Tibial nerve (tissue), 4 donors: Measurements from ENCODE around the gene DTNBP1.
A peak's percentile ranks its signal among the peaks of the same experiment; 100 is the strongest.

Experiments used
- EP300 ChIP-seq, 2 donors: sonication (generic); formaldehyde crosslinking; IDR thresholded peaks; one replicate each; pipeline ENCODE4 v1.6.1; 2017; ENCODE audit warnings: antibody characterized with exemption in 2 of 2, mild to moderate bottlenecking in 1 of 2
- POLR2A ChIP-seq, 2 donors: fragments of 450-650 bp; IDR thresholded peaks; one replicate each; pipeline ENCODE4 v1.6.1; 2017; ENCODE audit warnings: antibody characterized with exemption in 2 of 2, mild to moderate bottlenecking in 2 of 2, moderate library complexity in 2 of 2
- TF ChIP-seq, protein P1 (sequence below), 5 experiments: fragments of 200-600 bp in 3 of 5; fragments of 450-650 bp in 2 of 5; sonication (generic) in 3 of 5; IDR thresholded peaks; one replicate each; pipeline ENCODE4 v1.5.1; 2016 to 2019; ENCODE audit warnings: antibody characterized with exemption in 5 of 5, mild to moderate bottlenecking in 3 of 5, moderate library complexity in 2 of 5

- TF ChIP-seq, protein P1, sequence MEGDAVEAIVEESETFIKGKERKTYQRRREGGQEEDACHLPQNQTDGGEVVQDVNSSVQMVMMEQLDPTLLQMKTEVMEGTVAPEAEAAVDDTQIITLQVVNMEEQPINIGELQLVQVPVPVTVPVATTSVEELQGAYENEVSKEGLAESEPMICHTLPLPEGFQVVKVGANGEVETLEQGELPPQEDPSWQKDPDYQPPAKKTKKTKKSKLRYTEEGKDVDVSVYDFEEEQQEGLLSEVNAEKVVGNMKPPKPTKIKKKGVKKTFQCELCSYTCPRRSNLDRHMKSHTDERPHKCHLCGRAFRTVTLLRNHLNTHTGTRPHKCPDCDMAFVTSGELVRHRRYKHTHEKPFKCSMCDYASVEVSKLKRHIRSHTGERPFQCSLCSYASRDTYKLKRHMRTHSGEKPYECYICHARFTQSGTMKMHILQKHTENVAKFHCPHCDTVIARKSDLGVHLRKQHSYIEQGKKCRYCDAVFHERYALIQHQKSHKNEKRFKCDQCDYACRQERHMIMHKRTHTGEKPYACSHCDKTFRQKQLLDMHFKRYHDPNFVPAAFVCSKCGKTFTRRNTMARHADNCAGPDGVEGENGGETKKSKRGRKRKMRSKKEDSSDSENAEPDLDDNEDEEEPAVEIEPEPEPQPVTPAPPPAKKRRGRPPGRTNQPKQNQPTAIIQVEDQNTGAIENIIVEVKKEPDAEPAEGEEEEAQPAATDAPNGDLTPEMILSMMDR (IDR thresholded peaks at IDR 0.05), result peak; percentile 87 to 95 (median 93)
- TF ChIP-seq POLR2A (IDR thresholded peaks at IDR 0.05) (no peak), EP300 (IDR thresholded peaks at IDR 0.05) (peak; percentile 53 to 77)
Observed at GRCh38 chr6:15491255-15491985, 171.4 kb downstream of the DTNBP1 start.
